ENCODE data around the gene TMEFF2.

- TF ChIP-seq POLR2A (IDR thresholded peaks at IDR 0.05) (no peak), CTCF (IDR thresholded peaks at IDR 0.05) (no peak), EP300 (IDR thresholded peaks at IDR 0.05; ENCODE audit: low read depth) (no peak)
Measured at GRCh38 chr2:191951832-191952231, 242.9 kb downstream of the TMEFF2 start.
